Kidney (tissue), 14 donors: ENCODE results near the gene ZNF48. TPM values are rescaled to one million over a fixed set of nuclear protein-coding genes. Genes with fewer than 3 reads are reported as not detected.

Experiments used
- DNase-seq, 5 donors: peaks; one replicate each; pipeline ENCODE4 v3.0.0-alpha.2; 2013 to 2020
- FAIRE-seq: peaks from 2 replicates; lab custom pipeline; 2012; peaks lifted over from hg19 to GRCh38; lab: Jason Lieb, UNC
- H3K27ac ChIP-seq, 2 donors: one replicate each; pipeline ENCODE4 v1.7.0; 2013; ENCODE audit warnings: low read depth in 2 of 2, low read length in 2 of 2, inconsistent platforms in 1 of 2
- H3K27me3 ChIP-seq: one replicate; pipeline ENCODE4 v1.7.1; 2013; ENCODE audit warnings: low read length, inconsistent platforms; ENCODE audit not compliant: control insufficient read depth, insufficient read depth
- H3K36me3 ChIP-seq, 3 donors: one replicate each; pipeline versions ENCODE4 v1.7.0 to v1.7.1; 2013; ENCODE audit warnings: low read length in 3 of 3, control low read depth in 1 of 3, inconsistent platforms in 1 of 3; ENCODE audit not compliant: insufficient read depth in 3 of 3, control insufficient read depth in 2 of 3
- H3K4me1 ChIP-seq, 3 donors: one replicate each; pipeline versions ENCODE4 v1.7.0 to v1.7.1; 2013; ENCODE audit warnings: low read length in 3 of 3, inconsistent platforms in 1 of 3, low read depth in 1 of 3; ENCODE audit not compliant: control insufficient read depth in 2 of 3, insufficient read depth in 2 of 3
- H3K4me3 ChIP-seq, 3 donors: one replicate each; pipeline versions ENCODE4 v1.7.0 to v1.8.1; 2013; ENCODE audit warnings: low read length in 3 of 3, control low read depth in 1 of 3, inconsistent platforms in 1 of 3
- H3K9ac ChIP-seq, 3 donors: one replicate each; pipeline versions ENCODE4 v1.7.0 to v1.7.1; 2013; ENCODE audit warnings: low read length in 3 of 3, control low read depth in 1 of 3, inconsistent platforms in 1 of 3
- H3K9me3 ChIP-seq, 3 donors: one replicate each; pipeline versions ENCODE4 v1.7.0 to v1.7.1; 2013; ENCODE audit warnings: low read length in 3 of 3, control low read depth in 1 of 3, inconsistent platforms in 1 of 3; ENCODE audit not compliant: control insufficient read depth in 2 of 3, insufficient read depth in 1 of 3
- intact Hi-C: fragments of 100-400 bp; cut with DNase I; formaldehyde crosslinking; loops from one replicate; pipeline ENCODE4 v1.11.1; 2022
- polyA plus RNA-seq: library from polyadenylated mRNA; stranded (reverse); fragments of 350-450 nt; fragmentation: Illumina TruSeq; extraction: RNeasy Lipid Tissue Mini Kit (QIAGEN cat#74804); gene quantifications from one replicate; pipeline ENCODE4 v1.2.3, GENCODE V29; 2014; ENCODE audit warnings: low read depth, low replicate concordance; ENCODE audit not compliant: insufficient read depth
- total RNA-seq: library from RNA; stranded (reverse); fragmentation: NEBNext Ultra II Directional; extraction: Animal tissue kit (Norgen Biotek cat#: 25700); gene quantifications from one replicate; pipeline ENCODE4 v1.2.1, GENCODE V29; 2021
- TF ChIP-seq, protein P1 (sequence below): IDR thresholded peaks from 3 replicates; pipeline ENCODE4 v1.5.1; 2012; ENCODE audit warnings: mild to moderate bottlenecking, moderate library complexity, borderline replicate concordance; ENCODE audit not compliant: insufficient read depth; ENCODE audit errors: extremely low read depth
- donor health status: control.
- donor health status: control.
- donor health status: control.
- donor health status: control.
- donor health status: control.
- donor health status: DM: yes; HTN: yes; CAD: no.
- donor health status: Normal renal cell carcinoma (clear cell type).

The ZNF48 gene
- total and polyA plus RNA-seq, 2 donors from 2014 or later, result 6.9 to 9.7 TPM

GRCh38 chr16:30397776-30398660, 2.8 kb downstream of the ZNF48 start:
- intact Hi-C loops, result no loop called here
- peak in 1 of 5 donors; percentile 54 for DNase-seq

GRCh38 chr16:30398661-30399434, 3.6 kb downstream of the ZNF48 start:
- no peak overlapping the region for H3K27ac ChIP-seq
- no peak overlapping the region for H3K9ac ChIP-seq
- no peak overlapping the region for H3K4me3 ChIP-seq
- TF ChIP-seq, protein P1, sequence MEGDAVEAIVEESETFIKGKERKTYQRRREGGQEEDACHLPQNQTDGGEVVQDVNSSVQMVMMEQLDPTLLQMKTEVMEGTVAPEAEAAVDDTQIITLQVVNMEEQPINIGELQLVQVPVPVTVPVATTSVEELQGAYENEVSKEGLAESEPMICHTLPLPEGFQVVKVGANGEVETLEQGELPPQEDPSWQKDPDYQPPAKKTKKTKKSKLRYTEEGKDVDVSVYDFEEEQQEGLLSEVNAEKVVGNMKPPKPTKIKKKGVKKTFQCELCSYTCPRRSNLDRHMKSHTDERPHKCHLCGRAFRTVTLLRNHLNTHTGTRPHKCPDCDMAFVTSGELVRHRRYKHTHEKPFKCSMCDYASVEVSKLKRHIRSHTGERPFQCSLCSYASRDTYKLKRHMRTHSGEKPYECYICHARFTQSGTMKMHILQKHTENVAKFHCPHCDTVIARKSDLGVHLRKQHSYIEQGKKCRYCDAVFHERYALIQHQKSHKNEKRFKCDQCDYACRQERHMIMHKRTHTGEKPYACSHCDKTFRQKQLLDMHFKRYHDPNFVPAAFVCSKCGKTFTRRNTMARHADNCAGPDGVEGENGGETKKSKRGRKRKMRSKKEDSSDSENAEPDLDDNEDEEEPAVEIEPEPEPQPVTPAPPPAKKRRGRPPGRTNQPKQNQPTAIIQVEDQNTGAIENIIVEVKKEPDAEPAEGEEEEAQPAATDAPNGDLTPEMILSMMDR, result no peak
- H3K9me3 ChIP-seq, result no peaks in the 10 kb centered on the region
- no peaks in the 10 kb centered on the region for H3K27me3 ChIP-seq
- intact Hi-C loops, result no loop called here
- DNase-seq (peak in 1 of 5 donors; percentile 56), FAIRE-seq (no peak)
- peaks cover 0 to 9% (median 6%) of the 10 kb centered on the region in 3 donors for H3K4me1 ChIP-seq
- H3K36me3 ChIP-seq, result peaks cover 0 to 3% (median 0%) of the 10 kb centered on the region in 3 donors

More at GRCh38 chr16:30397776-30398660, 2.8 kb downstream of the ZNF48 start:
- no peak overlapping the region for H3K9ac ChIP-seq
- no peak overlapping the region for H3K4me3 ChIP-seq
- no peak for FAIRE-seq
- no peak overlapping the region for H3K27ac ChIP-seq
- TF ChIP-seq, protein P1, result no peak
- H3K36me3 ChIP-seq, result peaks cover 0 to 3% (median 0%) of the 10 kb centered on the region in 3 donors
- peaks cover 0 to 9% (median 6%) of the 10 kb centered on the region in 3 donors for H3K4me1 ChIP-seq
- no peaks in the 10 kb centered on the region for H3K27me3 ChIP-seq
- H3K9me3 ChIP-seq, result no peaks in the 10 kb centered on the region

DNA sequence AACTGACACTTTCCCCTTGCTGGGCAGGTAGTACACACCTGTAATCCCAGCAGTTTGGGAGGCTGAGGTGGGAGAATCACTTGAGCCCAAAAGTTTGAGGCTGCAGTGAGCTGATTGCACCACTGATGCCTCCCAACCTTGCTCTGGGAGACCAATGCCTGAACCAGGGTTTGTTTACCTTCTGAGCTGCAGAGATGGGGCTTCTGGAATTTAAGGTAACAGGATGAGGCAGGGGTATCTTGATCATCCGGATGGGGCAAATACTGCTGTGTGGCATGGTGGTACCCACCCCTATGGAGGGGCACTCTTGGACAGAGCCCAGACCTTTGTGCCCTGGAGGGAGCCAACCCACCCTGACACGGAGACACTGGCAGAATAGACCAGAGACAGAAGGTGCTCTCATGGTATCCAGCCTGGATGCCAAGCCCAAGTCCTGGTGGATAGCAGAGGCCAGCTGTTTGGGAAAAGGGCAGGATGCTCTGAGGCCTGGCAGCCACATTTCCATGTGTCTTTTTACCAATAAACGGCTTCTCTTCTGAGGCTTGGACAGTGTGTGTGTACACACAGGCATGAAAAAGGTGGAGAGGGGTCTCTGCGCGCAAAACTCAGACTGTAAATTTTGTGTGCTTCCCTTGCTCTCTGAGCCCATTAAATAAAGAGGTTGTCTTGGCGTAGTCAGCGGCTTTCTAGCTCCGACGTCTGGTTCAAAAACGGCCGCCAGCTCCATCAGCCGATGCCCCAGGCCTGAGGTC, 4.4 kb downstream of the ZNF48 start:
- no peak for FAIRE-seq
- DNase-seq, result peak in 1 of 5 donors; percentile 62

More for the DNA sequence above, 4.4 kb downstream of the ZNF48 start:
- Histone ChIP-seq H3K4me3 (peak overlapping the region; percentile 44 to 77 (median 65)), H3K27me3 (no peaks in the 10 kb centered on the region), H3K27ac (peak overlapping the region; percentile 76 to 83), H3K9ac (peak overlapping the region; percentile 15 to 80 (median 64)), H3K4me1 (peaks cover 0 to 6% (median 5%) of the 10 kb centered on the region in 3 donors), H3K36me3 (peaks cover 0 to 3% (median 0%) of the 10 kb centered on the region in 3 donors), H3K9me3 (no peaks in the 10 kb centered on the region)
- intact Hi-C loops, result no loop called here
- TF ChIP-seq, protein P1, result no peak
